NK-92 treated with Interleukin-12 subunit alpha and Interleukin-12 subunit beta, amount 100 ng/mL, for 24 hours (cell line): ENCODE data around the gene NRXN2.

Source experiments
- DNase-seq: peaks from one replicate; lab custom pipeline; 2025; lab: John Stamatoyannopoulos, UW

NRXN2 gene

GRCh38 chr11:64698427-64698826 is 24.6 kb downstream of the NRXN2 start:
- DNase-seq: no peak

- DNase-seq: no peak
Measured at GRCh38 chr11:64697663-64698375, 25.2 kb downstream of the NRXN2 start.

DNA sequence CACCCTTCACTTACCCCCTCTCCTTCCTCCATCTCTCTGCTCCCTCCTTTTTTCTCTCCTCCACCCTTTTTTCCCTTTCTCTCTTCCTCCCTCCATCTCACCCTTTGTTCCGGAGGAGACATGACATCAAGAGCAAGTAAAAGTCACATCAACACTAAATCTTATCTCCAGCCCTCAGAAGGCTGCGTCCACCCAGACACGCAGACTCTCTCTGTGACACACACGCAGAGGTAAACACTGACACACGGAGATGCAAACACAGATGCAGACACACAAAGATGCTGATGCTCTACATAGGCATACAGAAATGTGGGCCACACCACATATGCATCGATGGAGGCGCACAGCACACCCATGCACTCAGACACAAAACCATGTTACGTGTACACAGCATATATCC is 27.0 kb downstream of the NRXN2 start:
- no peak for DNase-seq

- no peak for DNase-seq
Measured at GRCh38 chr11:64695548-64695947, 27.4 kb downstream of the NRXN2 start.

DNA sequence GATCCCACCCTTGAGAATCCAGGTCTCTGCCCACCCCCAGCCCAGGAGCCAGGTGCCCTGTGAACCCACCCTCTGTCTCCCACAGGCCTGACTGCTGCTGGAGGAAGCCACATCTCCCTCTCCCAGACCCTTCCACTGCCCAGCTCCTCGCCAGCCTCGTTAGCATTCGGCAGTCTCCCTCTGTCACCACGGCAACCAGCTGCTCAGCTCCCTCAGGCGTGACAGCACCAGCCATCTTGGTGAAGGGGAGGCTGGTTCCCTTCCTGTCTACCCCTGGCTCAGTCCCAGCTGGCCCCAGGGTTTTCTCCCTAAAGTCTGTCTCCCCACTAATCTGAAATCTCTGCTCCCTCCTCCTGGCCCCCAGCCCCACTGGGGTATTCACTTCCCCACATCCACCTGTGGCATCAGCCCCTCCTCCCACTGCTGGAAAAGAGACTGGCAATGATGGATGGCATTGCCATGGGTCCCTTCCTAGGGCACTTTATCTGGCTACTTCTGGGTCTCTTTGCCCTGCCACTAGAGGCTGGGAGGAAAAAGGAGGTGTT is 28.1 kb downstream of the NRXN2 start:
- DNase-seq: no peak

- DNase-seq: no peak
Measured at GRCh38 chr11:64694026-64694755, 28.8 kb downstream of the NRXN2 start.

GRCh38 chr11:64692764-64693331 is 30.1 kb downstream of the NRXN2 start:
- DNase-seq: no peak

GRCh38 chr11:64691543-64691942 is 31.5 kb downstream of the NRXN2 start:
- DNase-seq: no peak

GRCh38 chr11:64690235-64690634 is 32.8 kb downstream of the NRXN2 start:
- DNase-seq: no peak

DNA sequence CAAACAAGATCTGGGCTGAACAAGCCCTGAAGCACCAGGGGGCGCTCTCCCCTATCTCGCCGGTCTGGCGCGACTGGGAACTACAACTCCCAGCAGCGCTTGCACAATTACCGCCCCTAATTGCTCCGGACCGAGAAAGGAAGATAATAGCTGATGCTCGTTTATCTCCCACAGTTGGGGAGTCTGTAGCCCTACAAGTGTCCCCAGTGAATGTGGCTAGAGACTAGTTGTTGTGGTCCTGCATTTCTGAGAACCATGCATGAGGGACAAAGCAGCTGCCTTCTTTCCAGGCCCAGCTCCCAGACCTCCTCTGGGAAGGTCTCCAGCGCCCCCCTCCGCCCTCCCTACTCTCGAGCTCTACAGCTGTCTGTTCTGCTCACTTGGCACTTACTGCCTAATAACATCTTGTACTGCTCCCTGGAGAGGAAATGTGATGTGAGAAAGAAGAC is 34.4 kb downstream of the NRXN2 start:
- peak; percentile 74 for DNase-seq

DNA sequence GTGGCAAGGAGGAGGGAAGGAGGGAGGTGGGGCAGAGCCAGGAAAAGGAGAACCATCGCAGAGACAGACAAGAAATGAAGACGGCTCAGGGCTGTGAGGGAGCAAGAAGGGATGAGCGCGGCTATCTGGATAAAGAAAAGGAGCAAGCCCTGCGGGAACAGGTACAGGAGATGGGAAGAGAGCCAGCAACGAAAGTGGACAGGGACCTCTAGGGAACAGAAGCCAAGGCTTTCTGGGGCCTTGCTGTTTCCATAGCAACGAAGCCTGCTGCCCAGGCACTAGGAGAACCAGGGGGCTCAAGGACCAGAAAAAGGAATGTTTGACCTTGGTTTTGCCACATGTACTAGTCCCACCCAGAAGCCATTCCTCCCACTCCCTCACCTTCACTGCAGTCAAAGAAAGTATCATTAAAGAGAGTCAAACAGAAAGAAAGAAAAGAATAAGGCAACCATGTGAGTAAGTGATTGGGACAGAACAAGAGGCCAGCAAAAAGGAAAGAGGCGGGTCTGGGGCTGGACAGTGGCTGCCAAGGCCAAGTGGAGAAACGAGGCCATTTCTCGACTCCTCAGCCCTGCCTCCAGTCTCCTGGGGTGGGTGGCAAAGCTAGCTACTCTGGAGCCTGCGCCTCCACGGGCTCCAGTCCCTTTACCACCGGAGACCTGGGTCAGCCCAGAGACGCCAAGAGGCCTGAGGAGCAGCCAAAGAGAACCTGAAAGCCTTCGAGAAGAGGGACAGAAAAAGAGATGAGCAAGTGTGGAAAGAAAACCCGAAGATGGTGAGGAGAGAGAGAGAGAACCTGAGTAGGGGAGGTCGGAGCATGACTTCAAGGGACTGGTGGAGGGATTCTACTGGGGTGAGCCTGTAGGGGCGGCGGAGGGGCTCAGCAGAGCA is 35.1 kb downstream of the NRXN2 start:
- no peak for DNase-seq

DNA sequence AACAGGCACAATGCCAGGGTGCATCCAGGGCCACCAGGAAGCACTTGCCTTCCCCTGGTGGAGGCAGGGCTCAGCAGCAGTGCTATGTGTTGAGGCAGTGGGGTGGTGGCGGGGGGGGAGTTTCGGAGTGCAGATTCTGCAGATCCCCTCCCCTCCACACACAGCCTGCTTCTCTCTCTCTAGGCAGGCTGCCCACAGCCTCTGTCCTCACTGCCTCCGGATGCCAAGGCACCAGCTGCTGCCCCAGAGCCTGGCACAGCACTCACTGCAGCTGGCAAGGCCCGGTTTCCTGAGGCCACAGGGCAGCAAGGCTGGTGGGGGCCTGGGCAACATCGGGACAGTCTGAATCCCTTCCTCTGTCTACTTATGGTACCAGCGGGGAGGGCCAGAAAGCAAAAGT is 35.8 kb downstream of the NRXN2 start:
- no peak for DNase-seq

DNA sequence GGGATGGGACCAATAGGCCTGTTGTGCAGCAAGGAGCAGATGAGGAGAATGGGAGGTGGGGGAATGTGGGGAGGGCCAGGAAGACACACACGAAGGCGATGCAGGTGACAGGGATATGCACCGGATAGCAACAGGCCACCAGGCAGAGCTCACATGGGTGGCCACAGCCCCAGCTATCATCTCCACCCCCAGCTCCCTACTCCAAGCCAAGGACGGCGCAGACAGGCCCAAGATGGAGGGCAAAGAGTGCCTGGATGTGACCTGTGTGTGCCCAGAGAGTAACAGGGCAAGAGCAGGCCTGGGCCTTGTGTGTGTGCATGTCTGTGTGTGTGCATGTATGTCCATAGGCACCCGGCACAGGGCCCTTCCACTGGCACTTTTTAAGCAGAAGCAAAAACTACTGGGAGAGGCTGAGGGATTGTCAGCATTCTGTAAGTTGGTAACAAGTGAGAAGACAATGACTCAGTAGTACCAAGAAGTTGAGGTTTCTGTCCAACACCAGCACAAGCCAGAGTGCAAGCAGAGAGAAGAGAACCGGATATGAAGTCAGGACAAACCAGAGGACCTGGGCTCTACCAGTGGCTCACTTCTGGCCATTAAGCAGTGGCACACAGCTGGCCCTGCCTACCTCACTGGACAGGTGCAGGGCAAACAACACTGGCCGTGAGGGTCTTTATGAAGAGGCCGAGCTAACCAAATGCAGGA is 36.4 kb downstream of the NRXN2 start:
- no peak for DNase-seq

- no peak for DNase-seq
Measured at GRCh38 chr11:64685536-64685935, 37.5 kb downstream of the NRXN2 start.

DNA sequence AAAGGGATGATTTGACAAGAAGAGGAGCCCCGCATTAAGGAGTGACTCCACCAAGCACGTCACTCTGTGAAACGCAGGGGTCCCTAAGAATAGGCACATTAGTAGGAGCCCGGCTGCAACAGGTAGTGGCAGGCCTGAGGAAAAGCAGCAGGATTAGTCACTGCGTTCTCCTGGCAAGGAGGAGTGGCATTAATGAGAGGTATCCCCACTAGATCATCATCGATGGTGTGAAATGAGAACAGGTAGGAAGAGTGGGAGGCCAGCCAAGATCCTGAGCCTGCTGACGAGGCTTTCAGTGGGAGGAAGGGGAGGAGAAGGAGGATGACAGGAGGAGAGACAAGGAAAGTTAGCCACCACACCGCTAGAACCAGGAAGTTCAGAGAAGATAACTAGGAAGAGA is 38.6 kb downstream of the NRXN2 start:
- no peak for DNase-seq

DNA sequence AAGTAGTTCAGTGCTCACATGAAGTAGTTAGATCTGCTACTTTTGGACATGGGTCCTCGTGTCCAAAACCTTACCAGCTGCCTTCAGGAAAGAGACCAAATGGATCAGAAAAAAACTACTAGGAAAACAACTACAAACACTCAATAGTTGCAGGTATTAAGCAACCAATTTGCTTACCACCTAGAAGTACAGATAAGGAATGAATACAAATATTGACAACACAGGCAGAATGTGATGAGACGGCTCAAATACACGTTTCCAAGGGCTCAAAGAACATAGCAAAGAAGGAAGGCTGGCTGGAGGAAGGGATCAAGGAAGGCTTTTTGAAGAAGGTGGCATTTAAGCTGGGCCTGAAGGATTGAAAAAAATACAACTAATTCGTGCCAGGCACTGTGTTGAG is 41.8 kb downstream of the NRXN2 start:
- DNase-seq: no peak

GRCh38 chr11:64679846-64680245 is 43.2 kb downstream of the NRXN2 start:
- no peak for DNase-seq

DNA sequence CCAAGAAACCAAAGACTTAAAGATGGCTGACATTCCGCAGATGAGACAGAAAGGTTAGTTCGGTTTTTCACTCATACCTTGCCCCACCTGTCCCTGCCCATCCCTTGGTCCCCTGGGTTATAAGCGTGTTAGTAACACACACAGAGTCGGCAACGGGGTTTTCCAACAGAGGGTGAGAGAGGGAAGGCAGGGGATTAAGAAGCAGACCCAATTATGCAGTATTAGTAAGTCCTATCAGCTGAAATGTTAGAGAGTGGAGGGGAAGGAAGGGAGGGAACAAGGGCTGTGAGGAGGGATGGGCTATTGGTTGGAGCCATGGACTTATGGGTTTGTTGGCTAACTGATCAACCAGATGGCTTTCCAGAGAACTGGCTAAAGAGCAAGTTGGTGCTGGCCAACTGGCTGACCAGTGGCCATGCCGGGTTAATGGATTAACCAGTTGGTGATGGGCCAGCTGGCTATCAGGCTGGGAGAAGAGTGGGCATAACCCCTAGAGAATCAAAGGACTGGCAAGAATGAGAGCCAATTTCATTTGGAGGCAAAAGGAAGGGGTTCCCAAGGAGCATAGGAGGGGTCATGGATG is 45.5 kb downstream of the NRXN2 start:
- DNase-seq: no peak

DNA sequence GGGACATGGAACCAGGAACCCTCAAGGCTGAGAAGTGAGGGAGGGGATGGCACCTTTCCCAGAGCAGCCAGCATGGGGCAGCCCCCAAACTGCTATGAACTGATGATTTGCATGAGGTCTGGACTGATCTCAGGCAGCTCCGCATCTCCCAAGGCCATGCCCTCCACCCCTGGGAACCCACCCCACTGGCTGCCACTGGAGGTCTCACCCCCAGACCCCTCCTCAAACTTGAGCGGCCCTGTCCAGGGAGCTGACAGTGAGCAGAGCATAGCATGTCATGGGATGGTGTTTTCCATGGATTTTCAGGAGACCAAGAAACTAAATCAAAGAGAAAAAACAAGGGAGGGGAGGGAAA is 46.8 kb downstream of the NRXN2 start:
- DNase-seq: no peak

GRCh38 chr11:64675450-64676260 is 47.3 kb downstream of the NRXN2 start:
- DNase-seq: no peak
